ENCODE results near the gene HPSE. TPM values are rescaled to one million over a fixed set of nuclear protein-coding genes. Genes with fewer than 3 reads are reported as not detected.

Gene HPSE
- polyA plus RNA-seq, 1 donor from 2014 or later = 0.16 TPM

GRCh38 chr4:83318666-83319065 is 16.0 kb downstream of the HPSE start:
- Histone ChIP-seq H4K20me1 (ENCODE audit: insufficient read depth) (no peaks in the 10 kb centered on the region), H3K27me3 (ENCODE audit: insufficient read depth, low read depth, low read length) (no peaks in the 10 kb centered on the region), H3K27ac (ENCODE audit: low read length) (no peak overlapping the region), H3K9me3 (ENCODE audit: low read length) (no peaks in the 10 kb centered on the region), H3K4me2 (ENCODE audit: low read length) (no peak overlapping the region), H3K9me2 (ENCODE audit: insufficient read depth, low read length) (no peaks in the 10 kb centered on the region), H3K9ac (ENCODE audit: low read length) (no peak overlapping the region), H3K79me2 (replicated peaks; ENCODE audit: insufficient read depth, low read length) (no peaks in the 10 kb centered on the region), H3K4me3 (ENCODE audit: low read length) (no peak overlapping the region), H2AFZ (ENCODE audit: low read depth, low read length) (no peak overlapping the region), H3K36me3 (ENCODE audit: insufficient read depth, low read length) (no peaks in the 10 kb centered on the region), H3F3A (ENCODE audit: insufficient read depth, low read length, poor library complexity, severe bottlenecking) (no peaks in the 10 kb centered on the region)
- TF ChIP-seq EP300 (conservative IDR thresholded peaks at IDR 0.05; ENCODE audit: poor library complexity, severe bottlenecking) (no peak), MXI1 (conservative IDR thresholded peaks at IDR 0.05; ENCODE audit: poor library complexity, severe bottlenecking) (no peak), CTCF (IDR thresholded peaks at IDR 0.05; ENCODE audit: poor library complexity, severe bottlenecking) (no peak), SMC3 (conservative IDR thresholded peaks at IDR 0.05; ENCODE audit: poor library complexity) (no peak), TAF1 (IDR thresholded peaks at IDR 0.05; ENCODE audit: low read depth) (no peak), EZH2 (IDR thresholded peaks at IDR 0.05; ENCODE audit: borderline replicate concordance, insufficient read depth, low read length, poor library complexity, severe bottlenecking) (no peak), RAD21 (conservative IDR thresholded peaks at IDR 0.05) (no peak), REST (IDR thresholded peaks at IDR 0.05; ENCODE audit: borderline replicate concordance) (no peak), POLR2AphosphoS5 (IDR thresholded peaks at IDR 0.05) (no peak)

GRCh38 chr4:83317671-83318070 is 17.0 kb downstream of the HPSE start:
- Histone ChIP-seq H3K9me3 (ENCODE audit: low read length) (no peaks in the 10 kb centered on the region), H3K79me2 (replicated peaks; ENCODE audit: insufficient read depth, low read length) (no peaks in the 10 kb centered on the region), H3K4me3 (ENCODE audit: low read length) (no peak overlapping the region), H3K9ac (ENCODE audit: low read length) (no peak overlapping the region), H3K27me3 (ENCODE audit: insufficient read depth, low read depth, low read length) (no peaks in the 10 kb centered on the region), H3K9me2 (ENCODE audit: insufficient read depth, low read length) (no peaks in the 10 kb centered on the region), H3F3A (ENCODE audit: insufficient read depth, low read length, poor library complexity, severe bottlenecking) (no peaks in the 10 kb centered on the region), H2AFZ (ENCODE audit: low read depth, low read length) (no peak overlapping the region), H3K4me2 (ENCODE audit: low read length) (no peak overlapping the region), H3K36me3 (ENCODE audit: insufficient read depth, low read length) (no peaks in the 10 kb centered on the region), H4K20me1 (ENCODE audit: insufficient read depth) (no peaks in the 10 kb centered on the region), H3K27ac (ENCODE audit: low read length) (no peak overlapping the region)
- TF ChIP-seq CTCF (IDR thresholded peaks at IDR 0.05; ENCODE audit: poor library complexity, severe bottlenecking) (no peak), MXI1 (conservative IDR thresholded peaks at IDR 0.05; ENCODE audit: poor library complexity, severe bottlenecking) (no peak), REST (IDR thresholded peaks at IDR 0.05; ENCODE audit: borderline replicate concordance) (no peak), EP300 (conservative IDR thresholded peaks at IDR 0.05; ENCODE audit: poor library complexity, severe bottlenecking) (no peak), EZH2 (IDR thresholded peaks at IDR 0.05; ENCODE audit: borderline replicate concordance, insufficient read depth, low read length, poor library complexity, severe bottlenecking) (no peak), TAF1 (IDR thresholded peaks at IDR 0.05; ENCODE audit: low read depth) (no peak), SMC3 (conservative IDR thresholded peaks at IDR 0.05; ENCODE audit: poor library complexity) (no peak), RAD21 (conservative IDR thresholded peaks at IDR 0.05) (no peak), POLR2AphosphoS5 (IDR thresholded peaks at IDR 0.05) (no peak)
